ENCODE measurements around the gene GOLGA6L9. TPM values are rescaled to one million over a fixed set of nuclear protein-coding genes. Genes with fewer than 3 reads are reported as not detected.
"Not testable (repeated sequence)": the region's sequence is repeated elsewhere in the genome, so short reads cannot be mapped to it uniquely, and the experiment has no call there.

The GOLGA6L9 gene, protein sequence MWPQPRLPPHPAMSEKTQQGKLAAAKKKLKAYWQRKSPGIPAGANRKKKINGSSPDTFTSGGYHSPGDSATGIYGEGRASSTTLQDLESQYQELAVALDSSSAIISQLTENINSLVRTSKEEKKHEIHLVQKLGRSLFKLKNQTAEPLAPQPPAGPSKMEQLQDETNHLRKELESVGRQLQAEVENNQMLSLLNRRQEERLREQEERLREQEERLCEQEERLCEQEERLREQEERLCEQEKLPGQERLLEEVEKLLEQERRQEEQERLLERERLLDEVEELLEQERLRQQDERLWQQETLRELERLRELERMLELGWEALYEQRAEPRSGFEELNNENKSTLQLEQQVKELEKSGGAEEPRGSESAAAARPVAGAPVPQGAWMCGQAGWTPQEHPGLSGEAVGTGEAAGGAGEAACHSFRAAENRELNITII
- 1 to 10 TPM; 3.4 to 5.0 (median 3.9) TPM for total RNA-seq
- long read RNA-seq, donor 1, partial matches to known transcripts: 0 of 1 reads
- long read RNA-seq, donor 1, other reads (novel, unspliced or antisense): 1 of 1 reads
- long read RNA-seq, donor 2: 0 reads

DNA sequence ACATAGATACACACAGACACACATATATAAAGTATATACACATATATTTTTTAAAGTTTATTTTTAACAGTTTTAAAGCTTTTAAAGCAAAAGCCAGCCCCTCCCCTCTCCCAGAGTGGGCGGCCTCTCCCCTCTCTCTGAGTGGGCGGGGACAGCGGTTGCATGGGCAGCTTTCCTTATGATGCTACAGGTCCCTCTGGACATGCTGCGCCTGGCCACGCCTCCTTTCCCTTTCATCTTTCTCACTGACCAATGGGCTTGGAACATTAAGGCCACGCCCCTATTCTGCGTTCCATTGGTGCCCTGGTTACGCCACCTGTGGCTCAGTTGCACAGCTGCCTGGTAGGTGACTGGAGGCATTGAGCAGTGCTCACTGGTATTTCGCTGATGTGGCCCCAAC lies at the start of gene GOLGA6L9:
Gene GOLGA6L9 (plus strand): TSS at position 124 of the 400 bp plus-strand sequence. CDS start 264 bp downstream, at position 388.
- H3K36me3 ChIP-seq (ENCODE audit: low read depth); H3K9me3 ChIP-seq; intact Hi-C loops (cut with DNase I, micrococcal nuclease); H3K4me1 ChIP-seq (ENCODE audit: low read depth); H3K4me3 ChIP-seq; ATAC-seq; DNase-seq: not testable (repeated sequence)

- H3K36me3 ChIP-seq (ENCODE audit: low read depth); H3K9me3 ChIP-seq; H3K4me3 ChIP-seq; DNase-seq; ATAC-seq; H3K4me1 ChIP-seq (ENCODE audit: low read depth); intact Hi-C loops (cut with DNase I, micrococcal nuclease): not testable (repeated sequence)
These were observed 48.2 kb upstream of the GOLGA6L9 start for GRCh38 chr15:82381330-82381955.

DNA sequence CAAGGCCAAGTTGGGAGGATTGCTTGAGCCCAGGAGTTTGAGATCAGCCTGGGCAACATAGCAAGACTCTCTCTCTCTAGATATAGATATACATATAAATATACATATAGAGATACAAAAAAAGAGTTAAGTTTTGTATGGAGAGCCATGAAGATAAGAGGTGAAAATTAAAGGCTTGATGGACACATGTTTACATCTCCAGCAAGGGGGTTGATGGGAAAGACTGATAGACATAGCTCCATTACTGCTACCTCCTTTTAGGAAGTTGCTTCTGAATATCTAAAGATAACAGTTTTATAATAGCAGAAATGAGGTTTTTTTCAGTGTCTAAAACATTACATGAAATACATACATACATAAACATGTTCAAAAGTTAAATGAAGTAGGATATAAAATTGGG lies 42.4 kb upstream of the GOLGA6L9 start:
- ATAC-seq; H3K36me3 ChIP-seq (ENCODE audit: low read depth); H3K4me3 ChIP-seq; H3K4me1 ChIP-seq (ENCODE audit: low read depth); H3K9me3 ChIP-seq; DNase-seq; intact Hi-C loops (cut with DNase I, micrococcal nuclease): not testable (repeated sequence)

GRCh38 chr15:82390152-82390551 lies 39.5 kb upstream of the GOLGA6L9 start:
- intact Hi-C loops (cut with DNase I, micrococcal nuclease); DNase-seq; H3K4me3 ChIP-seq; H3K36me3 ChIP-seq (ENCODE audit: low read depth); ATAC-seq; H3K4me1 ChIP-seq (ENCODE audit: low read depth); H3K9me3 ChIP-seq: not testable (repeated sequence)

DNA sequence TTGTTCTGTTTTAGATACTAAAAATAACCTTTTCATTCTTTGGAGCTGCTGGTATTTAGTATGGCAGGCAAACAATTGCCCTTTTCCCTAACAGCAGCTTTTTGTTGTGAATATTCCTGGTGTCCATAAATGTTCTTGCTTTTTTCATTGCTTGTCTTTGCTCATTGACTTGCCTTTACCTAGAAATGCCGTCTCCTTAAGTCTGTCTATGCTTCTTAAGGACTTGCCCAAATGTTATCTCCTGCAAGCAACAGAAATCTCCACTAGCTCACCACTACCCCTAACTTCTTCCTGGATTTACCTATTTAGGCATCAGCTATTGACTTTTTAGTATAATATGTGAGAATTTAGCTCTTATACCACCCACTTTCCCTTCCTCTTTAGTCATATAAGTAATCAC lies 37.5 kb upstream of the GOLGA6L9 start:
- intact Hi-C loops (cut with DNase I, micrococcal nuclease); H3K9me3 ChIP-seq: not testable (repeated sequence)

DNA sequence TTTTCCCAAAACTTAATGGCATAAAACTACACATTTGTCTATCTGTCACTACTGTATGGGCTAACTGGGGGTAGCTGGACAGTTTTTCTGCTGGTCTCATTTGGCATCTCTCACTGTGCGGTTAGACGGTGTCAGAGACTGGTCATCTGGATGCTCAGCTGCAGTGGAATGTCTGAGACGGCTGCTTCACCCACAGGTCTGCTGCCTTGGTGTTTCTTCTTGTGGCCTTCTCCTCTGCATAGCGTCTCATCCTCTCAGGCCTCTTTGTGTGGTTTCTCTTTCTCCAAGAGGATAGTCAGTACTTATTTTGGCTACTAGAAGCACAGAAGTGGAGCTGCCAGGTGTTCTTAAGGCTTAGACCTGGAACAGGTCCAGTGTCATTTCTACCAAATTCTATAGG lies 35.9 kb upstream of the GOLGA6L9 start:
- TF ChIP-seq, protein P1, sequence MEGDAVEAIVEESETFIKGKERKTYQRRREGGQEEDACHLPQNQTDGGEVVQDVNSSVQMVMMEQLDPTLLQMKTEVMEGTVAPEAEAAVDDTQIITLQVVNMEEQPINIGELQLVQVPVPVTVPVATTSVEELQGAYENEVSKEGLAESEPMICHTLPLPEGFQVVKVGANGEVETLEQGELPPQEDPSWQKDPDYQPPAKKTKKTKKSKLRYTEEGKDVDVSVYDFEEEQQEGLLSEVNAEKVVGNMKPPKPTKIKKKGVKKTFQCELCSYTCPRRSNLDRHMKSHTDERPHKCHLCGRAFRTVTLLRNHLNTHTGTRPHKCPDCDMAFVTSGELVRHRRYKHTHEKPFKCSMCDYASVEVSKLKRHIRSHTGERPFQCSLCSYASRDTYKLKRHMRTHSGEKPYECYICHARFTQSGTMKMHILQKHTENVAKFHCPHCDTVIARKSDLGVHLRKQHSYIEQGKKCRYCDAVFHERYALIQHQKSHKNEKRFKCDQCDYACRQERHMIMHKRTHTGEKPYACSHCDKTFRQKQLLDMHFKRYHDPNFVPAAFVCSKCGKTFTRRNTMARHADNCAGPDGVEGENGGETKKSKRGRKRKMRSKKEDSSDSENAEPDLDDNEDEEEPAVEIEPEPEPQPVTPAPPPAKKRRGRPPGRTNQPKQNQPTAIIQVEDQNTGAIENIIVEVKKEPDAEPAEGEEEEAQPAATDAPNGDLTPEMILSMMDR (IDR thresholded peaks at IDR 0.05): no peak
- no peak for DNase-seq
- intact Hi-C loops (cut with DNase I, micrococcal nuclease): no loop called here
- Histone ChIP-seq H3K36me3 (ENCODE audit: low read depth) (no peaks in the 10 kb centered on the region), H3K9me3 (no peaks in the 10 kb centered on the region), H3K4me1 (ENCODE audit: low read depth) (no peaks in the 10 kb centered on the region), H3K4me3 (no peak overlapping the region)
- ATAC-seq: no peak

More for the DNA sequence above, 37.5 kb upstream of the GOLGA6L9 start:
- ATAC-seq; H3K4me3 ChIP-seq; H3K36me3 ChIP-seq (ENCODE audit: low read depth); H3K4me1 ChIP-seq (ENCODE audit: low read depth); DNase-seq: not testable (repeated sequence)

DNA sequence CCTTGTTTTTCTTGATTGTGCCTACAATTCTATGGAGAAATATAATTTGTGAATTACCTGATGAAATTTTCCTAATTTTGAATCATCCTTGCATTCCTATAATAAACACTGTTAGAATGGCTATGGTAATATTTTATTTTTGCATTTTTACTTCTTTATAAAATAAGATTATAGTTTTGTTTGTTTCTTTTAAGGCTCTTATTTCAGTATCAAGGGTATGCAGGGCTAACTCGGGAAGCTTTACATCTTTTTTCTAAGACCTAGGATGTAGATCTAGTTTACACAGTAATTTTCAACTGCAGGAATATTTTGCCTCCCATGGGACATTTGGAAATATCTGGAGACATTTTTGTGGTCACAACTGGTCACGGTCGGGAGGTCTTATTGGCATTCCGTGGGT lies 33.8 kb upstream of the GOLGA6L9 start:
- H3K4me1 ChIP-seq (ENCODE audit: low read depth); H3K9me3 ChIP-seq; H3K36me3 ChIP-seq (ENCODE audit: low read depth); ATAC-seq; DNase-seq; intact Hi-C loops (cut with DNase I, micrococcal nuclease); H3K4me3 ChIP-seq: not testable (repeated sequence)

DNA sequence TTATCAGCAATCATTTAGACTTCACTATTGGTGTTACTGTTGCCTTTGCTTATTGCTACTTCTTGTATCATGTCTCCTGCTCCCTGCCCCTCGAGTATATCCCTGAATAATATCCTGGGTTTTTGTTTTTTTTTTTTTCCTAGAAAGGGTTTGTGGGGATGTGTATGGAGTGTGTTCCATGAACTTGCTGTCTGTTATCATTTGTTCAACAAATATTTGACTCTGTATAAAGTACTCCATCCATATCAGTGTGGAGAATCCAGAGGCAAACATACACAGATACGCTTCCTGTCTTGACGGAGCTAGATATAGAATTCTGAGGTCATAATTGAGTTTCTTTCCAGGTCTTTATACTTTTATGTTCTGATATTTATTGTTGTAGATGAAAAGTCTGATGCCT lies 31.8 kb upstream of the GOLGA6L9 start:
- DNase-seq: no peak
- TF ChIP-seq, protein P1 (IDR thresholded peaks at IDR 0.05): no peak
- Histone ChIP-seq H3K4me3 (no peak overlapping the region), H3K4me1 (ENCODE audit: low read depth) (no peaks in the 10 kb centered on the region), H3K9me3 (no peaks in the 10 kb centered on the region), H3K36me3 (ENCODE audit: low read depth) (no peaks in the 10 kb centered on the region)
- no peak for ATAC-seq
- intact Hi-C loops (cut with DNase I, micrococcal nuclease): no loop called here

Data from mucosa of descending colon (tissue), 3 donors.